GM04503 (cell line): ENCODE data around the gene ROR2.

Experiments
- DNase-seq: peaks from one replicate; pipeline ENCODE4 v3.0.0-alpha.2; 2012; ENCODE audit warnings: low read depth

The ROR2 gene

DNA sequence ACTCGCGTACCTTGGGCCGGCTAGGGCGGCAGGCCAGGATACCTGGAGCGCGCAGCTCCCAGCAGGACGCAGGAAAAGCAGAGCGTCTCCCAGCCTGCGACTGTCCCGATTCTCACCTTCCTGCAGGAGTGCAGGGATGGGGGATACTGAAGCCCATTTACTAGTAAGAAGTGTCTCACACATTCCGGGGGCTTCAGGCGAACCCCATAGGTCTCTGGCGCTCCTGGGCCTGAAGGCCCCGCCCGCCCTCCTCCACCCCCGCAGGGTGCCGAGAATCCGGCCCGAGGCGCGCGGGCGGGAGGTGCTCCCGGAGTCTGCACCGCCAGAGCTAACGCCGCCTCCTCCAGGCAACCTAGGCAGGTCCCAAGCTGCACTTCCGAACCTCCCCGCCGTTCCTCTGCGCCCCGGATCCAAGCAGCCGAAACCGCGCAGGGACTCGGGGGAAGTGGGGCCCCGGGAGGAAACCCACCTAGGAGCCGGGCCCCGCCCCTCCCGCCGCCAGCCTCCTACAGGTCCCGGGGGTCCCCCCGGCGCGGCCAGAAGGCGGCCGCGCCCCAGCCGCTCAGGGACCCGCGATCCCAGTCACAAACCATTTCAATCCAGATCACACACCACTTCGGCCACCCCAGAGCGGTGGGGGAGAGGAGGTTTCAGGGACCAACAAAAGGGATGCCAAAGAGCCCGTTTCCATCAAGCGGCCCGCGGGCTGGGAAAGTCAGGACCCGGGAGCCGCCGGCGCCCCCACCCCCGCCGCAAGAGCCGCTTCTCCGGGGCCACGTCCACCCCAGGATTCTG is 1.2 kb downstream of the ROR2 start:
- DNase-seq, result no peak

DNA sequence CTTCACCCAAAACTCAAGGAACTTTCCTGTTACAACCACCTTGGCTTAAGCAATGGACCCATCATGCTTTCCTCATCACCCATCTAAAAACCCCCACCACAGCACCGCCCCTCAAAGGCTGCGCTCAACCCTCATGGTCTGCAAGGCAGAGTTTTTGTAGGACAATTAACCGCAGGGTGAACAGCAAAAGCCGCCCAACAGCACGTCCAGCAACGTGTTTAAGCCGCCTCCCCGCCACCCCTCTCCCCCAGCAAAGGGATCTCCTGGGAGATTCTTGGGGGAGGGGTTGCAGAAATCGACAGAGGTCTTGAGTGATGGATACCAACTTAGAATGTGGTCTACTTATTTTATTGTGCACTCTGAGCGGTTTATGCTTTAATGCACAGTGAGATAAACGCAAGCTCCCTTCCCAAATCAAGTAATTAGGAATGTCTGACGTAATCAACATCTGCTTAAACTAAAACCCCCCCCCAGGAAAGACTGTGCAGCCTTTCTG is 1.9 kb downstream of the ROR2 start:
- DNase-seq, result no peak

DNA sequence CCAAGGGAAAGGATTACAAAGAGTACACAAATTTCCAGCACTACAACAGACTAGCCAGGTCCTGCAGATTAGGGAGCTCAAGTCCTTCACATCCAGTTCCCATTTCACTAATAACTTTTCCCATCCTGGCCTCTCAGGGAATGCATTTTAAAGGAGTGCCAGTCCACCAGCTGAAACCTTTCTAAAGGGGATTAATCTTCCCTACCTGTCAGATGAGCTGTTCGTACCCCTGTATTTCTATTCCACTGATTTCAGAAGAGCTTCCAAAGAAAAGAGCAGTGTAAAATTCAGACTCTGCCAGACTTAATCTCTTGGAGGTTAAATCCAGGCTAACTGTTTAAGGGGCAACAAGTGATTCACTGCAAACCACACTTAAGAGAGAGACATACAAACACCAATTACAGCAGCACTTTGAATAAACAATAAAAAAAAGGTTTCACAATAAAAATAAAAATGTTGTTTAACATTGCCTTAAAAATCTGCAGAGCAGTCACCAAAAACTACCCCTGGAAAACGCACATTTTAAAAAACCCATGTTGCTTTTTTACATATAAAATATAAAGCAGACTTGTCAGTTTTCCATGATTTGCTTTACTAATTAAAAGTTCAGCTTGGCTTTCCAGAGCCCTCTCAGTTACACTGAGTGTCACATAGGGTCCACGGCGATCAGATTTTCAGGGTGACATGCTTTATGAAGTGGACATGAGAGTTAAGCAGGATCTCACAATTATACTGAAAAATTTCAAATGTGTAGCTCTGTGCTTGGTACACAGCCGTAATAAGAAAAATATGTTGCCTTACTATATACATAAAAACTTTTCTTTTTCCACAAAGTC is 3.2 kb downstream of the ROR2 start:
- no peak for DNase-seq

DNA sequence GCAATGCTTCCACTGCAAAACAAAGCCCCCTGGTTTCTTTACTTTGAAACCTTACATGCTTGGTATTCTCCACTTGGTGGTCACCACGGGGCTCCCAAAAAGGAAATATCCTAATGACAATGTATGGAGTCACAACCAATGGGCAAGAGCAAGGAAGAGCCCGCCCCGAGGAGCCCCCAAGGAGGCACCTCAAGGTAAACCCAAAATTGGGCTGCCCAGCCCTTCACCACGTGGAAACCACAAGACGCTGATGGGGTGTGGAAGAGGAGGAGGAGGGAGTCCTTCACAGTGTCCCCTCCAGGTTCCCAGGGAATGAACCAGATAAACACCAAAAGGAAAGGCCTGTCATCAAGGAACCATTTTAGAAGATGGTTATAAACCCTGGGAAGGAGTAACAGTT is 3.8 kb downstream of the ROR2 start:
- no peak for DNase-seq

DNA sequence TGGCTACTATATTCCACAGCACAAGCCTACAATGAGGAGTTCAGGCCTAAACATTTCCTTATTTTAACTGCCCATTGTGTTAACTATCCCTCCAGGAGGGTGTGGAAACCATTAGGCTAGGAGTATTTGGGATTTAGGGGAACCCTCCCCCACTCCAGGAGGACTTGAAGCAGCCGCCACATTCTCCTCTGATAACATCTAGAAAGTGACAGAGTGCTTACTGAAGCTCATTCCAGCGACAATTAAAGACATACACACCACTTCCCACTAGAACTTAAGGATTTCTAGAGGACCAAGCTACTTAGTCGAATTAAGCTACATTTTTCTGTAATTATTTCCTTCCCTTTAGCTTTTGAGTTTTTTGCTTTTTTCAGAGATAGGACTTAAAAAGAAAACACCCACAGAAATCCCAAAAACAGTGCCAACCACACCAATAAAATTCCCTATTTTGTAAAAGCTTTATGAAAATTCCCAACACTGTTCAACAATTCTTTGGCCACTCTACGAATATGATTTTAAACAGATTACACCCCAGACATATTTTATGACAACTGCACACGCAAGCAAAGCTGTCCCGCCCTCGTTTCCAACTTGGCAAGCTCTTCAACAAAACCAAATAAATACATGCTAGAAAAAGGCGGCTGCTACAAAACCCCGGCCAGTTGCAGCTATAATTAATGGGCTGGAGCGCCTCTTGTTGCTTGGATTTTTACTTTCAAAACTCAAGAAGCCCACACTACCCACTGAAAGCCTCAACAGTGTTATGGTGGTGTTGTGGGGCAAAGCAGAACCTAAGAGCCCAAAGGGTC is 4.5 kb downstream of the ROR2 start:
- DNase-seq, result no peak

DNA sequence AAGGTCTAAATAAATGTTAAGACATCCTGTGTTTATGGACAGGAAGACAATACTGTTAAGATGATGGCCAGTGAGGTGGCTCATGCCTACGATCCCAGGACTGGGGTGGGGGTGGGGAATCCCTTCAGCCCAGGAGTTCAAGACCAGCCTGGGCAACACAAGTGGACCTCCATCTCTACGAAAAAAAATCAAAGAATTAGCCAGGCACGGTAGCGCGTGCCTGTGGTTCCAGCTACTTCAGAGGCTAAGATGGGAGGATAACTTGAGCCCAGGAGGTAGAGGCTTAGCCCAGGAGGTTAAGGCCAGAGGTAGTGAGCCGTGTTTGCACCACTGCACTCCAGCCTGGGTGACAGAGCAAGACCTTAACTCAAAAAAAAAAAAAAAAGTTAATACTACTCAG is 5.3 kb downstream of the ROR2 start:
- DNase-seq, result no peak

DNA sequence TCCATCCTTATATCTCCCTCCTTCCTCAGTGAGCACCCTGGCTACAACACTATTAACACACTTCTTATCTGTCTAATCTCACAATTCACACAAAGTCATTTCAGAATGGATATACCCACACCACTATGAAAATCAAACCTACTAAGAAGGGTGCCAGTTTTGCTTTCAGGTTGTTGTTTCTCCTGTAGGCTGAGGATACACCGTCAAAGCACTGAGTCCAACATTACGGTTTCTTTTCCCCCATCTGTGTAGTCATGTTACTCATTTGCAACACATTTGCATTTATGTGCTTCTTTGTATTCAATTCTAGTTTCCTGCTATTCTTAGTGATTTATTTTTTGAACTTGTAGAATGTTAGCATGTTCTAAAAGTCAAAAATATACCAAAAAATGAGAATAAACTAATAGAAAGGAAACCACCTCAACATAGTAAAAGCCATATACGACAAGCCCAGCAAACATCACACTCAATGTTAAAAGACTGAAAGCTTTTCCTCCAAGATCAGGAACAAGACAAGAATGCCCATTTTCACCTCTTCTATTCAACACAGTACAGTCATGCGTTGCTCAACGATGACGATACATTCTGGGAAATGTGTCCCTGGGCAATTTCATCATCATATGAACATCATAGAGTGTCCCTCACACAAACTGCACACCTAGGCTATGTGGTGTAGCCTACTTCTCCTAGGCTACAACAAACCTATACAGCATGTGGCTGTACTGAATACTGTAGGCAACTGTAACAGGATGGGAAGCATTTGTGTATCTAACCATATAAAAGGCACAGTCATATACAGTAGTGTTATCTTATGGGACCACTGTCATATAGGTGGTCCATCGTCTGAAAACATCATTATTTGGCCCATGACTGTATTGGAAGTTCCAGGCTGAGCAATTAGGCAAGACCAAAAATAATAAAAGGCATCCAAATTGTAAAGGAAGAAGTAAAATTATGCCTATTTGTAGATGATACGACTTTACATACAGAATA is 6.3 kb downstream of the ROR2 start:
- DNase-seq, result no peak

DNA sequence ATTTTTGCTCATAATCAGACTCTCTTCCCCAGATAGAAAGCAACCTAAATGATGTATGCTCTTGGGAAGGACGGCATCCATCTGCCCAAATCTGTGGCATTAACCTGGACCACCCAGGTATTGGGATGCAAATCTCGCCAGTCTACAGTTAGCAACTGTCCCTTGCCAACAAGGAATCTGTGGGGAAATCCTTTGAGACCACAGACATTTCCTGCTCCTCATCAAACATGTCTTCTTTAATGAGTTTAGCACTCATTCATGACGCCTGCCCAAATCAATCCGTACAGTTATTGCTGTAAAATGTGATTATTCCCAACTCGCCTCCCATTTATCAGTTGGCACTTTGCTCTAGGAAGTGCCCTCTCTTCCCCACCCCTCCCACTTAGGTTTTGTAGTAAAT is 7.8 kb downstream of the ROR2 start:
- DNase-seq, result no peak

DNA sequence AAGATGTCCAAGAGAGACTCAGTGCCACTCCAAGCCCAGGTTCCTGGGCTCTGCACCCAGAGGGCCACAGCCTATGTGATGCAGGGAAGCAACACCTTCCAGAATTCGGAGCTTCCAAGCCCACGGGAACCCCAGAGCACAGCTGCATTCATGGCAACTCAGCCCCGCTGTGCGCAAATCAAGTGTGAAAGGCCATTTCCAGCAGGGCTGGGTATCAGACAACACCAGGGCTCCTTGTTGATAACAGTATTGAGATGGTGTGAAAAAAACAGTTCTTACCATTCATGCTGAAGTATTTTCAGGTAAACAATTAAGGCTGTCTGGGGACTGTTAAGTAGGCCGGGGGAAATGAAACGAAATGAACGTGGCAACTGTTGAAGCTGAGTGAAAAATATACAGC is 10.1 kb downstream of the ROR2 start:
- DNase-seq, result no peak

DNA sequence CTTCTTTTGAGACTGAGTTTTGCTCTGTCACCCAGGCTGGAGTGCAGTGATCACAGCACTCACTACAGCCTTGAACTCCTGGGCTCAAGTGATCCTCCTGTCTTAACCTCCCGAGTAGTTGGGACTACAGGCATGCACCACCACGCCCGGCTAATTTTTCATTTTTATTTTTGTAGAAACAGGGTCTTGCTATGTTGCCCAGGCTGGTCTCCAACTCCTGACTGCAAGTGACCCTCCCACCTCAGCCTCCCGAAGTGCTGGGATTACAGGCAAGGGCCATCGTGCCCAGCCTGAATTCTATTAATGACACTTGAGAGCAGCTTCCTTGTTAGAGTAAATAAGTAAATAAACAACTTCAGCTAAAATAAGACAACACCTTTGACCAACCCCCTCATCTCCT is 12.3 kb downstream of the ROR2 start:
- DNase-seq, result no peak

DNA sequence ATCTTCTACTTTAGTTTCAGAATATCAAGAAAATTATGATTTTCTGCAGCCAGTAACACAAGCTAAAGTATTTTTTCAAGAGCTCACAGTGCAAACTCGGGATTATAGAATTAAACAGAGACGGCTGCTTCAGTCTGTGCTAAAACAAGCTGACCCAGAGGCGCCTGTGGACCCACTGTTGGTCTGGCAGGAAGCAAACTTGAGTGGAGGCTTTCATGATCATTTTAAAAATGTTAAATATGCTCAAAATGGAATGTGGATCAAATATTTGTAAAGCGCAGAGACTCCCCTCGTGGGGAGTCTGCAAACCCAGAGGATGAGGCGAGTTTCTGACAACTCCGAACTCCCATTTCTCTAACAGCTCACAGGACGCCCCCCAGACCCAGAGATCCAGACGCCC is 13.0 kb downstream of the ROR2 start:
- no peak for DNase-seq

DNA sequence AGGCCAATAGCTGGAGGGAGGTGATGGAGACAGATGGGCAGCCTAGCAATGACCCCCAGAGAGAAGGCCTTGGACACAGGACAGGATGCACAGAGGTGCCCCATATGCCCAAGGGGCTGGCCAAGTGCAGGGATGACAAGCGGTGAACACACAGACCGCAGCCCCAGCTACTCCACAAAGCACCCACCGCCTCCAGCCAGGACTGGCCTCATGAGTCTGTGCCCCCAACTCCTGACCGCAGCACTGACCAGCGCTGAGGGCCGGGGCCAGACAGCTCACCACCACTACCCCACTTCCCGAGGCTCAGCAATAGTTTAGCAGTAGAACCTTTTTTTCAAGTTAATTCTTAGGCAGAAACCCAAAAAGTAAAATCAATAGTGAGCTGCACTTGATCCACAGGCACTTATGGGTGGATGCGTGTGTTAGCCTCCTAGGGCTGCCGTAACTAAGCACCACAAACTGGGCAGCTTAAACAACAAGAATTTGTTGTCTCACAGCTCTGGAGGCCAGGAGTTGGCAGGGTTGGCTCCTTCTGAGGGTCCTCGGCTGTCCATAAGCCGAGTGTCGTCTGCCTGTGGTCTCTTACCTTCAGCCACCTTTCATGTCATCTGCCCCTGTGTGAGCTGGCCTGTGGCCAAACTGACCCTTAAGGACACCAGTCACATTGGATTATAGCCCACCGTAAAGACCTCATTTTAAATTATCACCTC is 14.1 kb downstream of the ROR2 start:
- no peak for DNase-seq

DNA sequence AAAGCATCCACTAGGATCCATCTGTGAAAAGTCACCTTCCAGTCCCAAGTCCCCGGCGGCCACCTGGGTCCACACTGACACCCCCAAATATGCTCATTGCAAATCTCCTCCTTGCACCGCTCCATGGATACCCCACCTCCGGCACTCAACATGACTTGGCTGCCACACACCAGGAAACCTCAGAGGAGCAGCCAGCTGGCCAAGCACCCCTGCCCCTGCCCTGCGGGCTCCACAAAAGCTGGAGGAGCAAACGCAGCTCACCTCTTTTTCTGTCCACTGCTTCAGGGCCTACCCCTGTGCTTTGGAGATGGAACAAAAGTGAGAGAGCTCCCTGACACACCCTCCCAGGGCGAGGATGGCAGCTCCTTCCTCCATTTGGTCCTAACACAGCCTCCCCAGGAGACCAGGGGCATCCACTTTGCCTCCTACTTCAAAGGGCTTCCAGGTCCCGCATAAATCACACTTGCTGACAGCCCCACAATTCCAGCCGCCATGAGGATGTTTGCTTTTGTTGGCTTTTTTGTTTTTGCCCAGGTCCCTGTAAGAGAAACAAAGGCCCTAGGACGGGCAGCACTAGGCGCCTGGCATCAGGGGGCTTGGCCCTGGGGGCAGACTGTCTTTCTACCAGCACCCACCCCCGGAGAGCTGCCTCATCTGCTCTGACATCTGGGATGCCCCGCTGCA is 14.8 kb downstream of the ROR2 start:
- DNase-seq, result no peak

DNA sequence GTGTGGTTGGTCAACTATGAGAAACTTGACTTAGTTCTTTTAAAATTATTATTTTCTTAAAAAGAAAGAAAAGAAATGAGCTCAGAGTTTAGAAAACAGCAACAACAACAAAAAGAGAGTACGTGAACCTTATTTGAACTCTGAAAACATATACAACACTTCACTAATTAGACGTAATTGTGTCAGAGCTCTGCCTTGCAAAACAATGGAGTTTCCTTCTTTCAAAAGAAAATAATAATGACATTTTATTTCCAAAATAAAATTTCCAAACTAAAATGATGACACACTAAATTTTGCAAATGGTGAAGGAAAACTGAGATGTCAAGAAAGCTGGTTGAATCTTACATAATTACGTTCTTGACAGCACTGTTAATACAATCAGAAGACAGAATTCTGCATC is 15.4 kb downstream of the ROR2 start:
- DNase-seq, result no peak

DNA sequence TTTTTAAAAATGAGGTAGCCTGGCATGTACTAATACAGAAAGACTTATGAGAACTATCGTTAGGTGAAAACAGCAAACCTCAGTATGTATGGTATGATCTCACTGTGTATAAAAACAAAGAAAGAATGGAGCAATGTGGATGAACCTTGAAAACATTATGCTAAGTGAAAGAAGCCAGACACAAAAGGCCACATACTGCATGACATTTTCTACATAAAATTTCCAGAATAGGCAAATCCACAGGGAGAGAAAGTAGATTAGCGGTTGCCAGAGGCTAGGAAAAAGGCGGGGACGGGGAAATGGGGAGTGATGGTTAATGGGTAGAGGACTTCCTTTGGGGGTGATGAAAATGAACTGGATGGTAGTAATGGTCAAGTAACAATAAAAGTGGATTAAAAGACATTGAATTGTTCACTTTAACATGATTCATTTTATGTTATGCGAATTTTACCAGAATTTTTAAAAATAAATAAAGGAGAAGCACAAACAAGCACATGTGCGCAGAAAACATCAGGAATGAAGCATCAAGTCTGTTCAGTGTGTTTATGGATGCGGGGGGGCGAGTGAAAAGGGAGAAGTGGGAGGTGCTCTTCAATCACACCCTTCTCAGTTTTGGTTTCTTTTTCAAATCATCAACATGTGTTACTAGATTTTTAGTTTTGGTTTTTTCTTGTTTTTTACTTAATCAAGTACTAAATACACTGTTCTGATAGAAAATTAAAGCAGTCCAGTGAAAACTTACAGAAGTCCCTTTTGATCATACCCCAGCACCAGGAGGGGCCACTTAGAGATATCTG is 16.3 kb downstream of the ROR2 start:
- no peak for DNase-seq

DNA sequence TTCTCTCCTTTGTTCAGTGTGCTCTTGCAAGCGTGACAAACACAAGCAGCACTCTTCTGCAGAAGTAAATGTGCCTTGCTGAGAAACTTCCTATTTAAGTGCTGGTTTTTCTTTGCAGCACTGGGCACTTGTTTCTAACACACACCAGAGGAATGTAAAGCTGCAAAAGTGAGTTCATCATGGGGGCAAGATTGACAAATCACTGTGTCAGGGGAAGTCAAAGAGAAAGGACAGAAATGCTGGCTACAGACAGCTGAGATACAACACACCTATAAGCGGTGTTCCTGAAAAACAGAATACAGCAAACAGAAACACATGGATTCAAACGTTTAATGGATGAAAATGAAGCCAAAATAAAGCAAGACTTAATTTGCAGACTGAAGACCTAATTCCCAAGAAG is 19.6 kb downstream of the ROR2 start:
- DNase-seq, result no peak

DNA sequence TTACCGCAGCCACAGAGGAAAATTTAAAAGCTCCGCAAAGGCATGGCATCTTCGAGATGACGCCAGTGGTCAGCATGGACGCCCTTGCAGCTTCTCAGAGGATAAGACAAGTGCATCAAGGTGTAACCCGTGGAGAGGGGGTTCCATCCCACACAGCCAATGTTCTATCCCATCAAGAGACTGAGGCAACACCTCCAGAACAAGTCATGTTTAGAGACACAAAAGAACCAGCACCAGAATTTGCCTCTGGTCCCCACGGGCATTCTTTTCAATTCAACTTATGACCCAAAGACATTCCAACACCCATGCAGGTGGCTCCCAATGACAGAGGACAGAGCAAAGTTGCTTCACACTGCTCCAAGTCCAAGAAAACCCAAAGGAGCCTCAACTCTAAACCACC is 20.7 kb downstream of the ROR2 start:
- DNase-seq, result no peak

DNA sequence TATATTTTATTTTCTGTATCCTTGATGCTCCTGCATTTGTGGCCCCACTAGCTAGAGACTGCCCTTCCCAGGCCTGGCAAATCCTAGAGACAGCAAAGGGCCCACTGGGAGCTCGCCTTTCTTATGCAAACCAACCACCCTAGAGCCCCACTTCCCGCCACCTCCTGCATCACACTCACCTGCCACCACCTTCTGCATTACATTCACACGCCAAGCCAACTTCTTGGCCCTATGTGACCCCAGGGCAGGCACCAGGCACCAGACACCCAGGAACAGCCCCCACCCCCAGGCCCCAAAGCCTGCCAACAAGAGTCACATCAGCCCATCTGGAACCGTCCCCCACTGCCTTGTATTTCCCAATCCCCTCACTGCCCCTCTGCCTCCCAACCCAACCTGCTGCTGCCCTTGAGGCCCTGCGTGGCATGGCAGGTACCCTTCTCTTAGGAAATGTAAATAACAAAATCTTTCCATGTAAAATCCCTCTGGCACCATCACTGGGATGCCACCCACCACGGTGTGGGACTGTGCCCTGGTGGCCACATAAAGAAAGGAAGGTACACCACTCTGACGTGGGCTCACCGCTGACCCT is 22.0 kb downstream of the ROR2 start:
- DNase-seq, result no peak

DNA sequence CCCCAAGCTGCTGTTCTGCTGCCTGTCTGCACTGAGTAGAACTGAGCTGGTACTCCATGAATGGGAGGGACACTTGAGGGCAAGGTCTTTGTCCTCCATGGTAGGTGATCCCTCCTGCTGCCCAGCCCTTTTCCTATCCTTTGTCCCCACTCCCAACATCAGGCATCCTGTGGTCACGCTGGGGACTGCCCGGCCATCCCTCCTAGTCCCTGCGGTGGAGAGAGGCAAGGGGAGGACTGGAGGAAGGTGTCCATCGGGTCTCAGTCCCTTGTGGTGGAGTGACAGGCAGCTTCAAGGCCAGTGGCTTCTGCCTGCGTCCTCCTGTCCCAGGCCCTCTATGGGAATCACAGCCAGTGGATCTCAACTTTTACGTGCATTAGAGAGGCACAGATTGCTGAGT is 25.9 kb downstream of the ROR2 start:
- DNase-seq, result no peak
